ENCODE measurements around the gene SLC7A6.

DNA sequence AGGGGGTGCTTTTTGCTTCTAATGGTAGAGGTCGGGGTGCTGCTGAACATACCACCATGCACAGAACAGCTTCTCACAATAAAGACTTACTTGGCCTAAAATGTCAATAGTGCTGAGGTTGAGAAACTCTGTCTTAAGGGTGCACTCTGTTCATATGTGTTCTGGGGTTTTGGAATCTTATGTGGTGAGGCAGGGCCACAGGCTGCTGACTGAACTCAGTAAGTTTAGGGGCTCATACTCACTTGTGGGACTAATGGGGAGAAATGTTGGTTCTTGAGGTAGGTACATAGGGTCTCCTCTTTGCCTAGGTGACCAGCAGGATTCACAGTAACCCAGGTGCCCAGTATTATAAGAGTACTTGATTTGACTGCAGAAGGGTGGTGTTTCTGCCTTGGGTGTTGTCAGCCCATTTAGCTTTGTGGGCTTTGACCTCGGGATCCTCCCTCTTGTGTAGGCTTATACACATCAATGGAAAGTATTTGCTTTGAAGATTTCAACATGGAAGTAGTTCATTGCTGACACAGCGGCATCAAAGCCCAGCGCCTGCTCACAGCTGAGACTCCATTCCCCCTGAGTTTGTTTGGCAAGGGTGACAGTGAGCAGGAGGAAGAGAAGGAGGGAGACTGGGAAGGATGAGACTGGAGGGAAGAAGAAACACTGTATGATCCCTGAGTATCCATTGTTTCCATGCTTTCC lies 17.2 kb downstream of the SLC7A6 start:
- TF ChIP-seq EZH2 (IDR thresholded peaks at IDR 0.05; ENCODE audit: borderline replicate concordance, low read depth, low read length, severe bottlenecking) = no peak
- TF ChIP-seq, protein P1, sequence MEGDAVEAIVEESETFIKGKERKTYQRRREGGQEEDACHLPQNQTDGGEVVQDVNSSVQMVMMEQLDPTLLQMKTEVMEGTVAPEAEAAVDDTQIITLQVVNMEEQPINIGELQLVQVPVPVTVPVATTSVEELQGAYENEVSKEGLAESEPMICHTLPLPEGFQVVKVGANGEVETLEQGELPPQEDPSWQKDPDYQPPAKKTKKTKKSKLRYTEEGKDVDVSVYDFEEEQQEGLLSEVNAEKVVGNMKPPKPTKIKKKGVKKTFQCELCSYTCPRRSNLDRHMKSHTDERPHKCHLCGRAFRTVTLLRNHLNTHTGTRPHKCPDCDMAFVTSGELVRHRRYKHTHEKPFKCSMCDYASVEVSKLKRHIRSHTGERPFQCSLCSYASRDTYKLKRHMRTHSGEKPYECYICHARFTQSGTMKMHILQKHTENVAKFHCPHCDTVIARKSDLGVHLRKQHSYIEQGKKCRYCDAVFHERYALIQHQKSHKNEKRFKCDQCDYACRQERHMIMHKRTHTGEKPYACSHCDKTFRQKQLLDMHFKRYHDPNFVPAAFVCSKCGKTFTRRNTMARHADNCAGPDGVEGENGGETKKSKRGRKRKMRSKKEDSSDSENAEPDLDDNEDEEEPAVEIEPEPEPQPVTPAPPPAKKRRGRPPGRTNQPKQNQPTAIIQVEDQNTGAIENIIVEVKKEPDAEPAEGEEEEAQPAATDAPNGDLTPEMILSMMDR (IDR thresholded peaks at IDR 0.05; ENCODE audit: borderline replicate concordance, extremely low read depth, low read length, poor library complexity, severe bottlenecking) = no peak

Measured in DND-41 (cell line).